Stimulated activated CD4-positive, alpha-beta T cell treated with anti-CD3 and anti-CD28 coated beads, Interleukin-1b, Interleukin-23, amount 100 ng/mL, for 1 hour (primary cell): ENCODE measurements around the gene RABGAP1L.

Experiments
- DNase-seq, 2 donors: peaks; one replicate each; pipeline ENCODE4 v3.0.0-alpha.2; 2020; ENCODE audit warnings: low read depth in 2 of 2

Gene RABGAP1L

GRCh38 chr1:174746024-174746808, 586.9 kb downstream of the RABGAP1L start:
- DNase-seq: no peak

GRCh38 chr1:174747613-174748012, 588.3 kb downstream of the RABGAP1L start:
- no peak for DNase-seq

- no peak for DNase-seq
Observed at GRCh38 chr1:174748586-174748985, 589.3 kb downstream of the RABGAP1L start.

- no peak for DNase-seq
Observed at GRCh38 chr1:174753131-174753530, 593.8 kb downstream of the RABGAP1L start.

- DNase-seq: no peak
Observed at GRCh38 chr1:174761335-174761734, 602.0 kb downstream of the RABGAP1L start.

- DNase-seq: no peak
Observed at GRCh38 chr1:174761901-174762585, 602.7 kb downstream of the RABGAP1L start.

GRCh38 chr1:174764191-174764590, 604.9 kb downstream of the RABGAP1L start:
- DNase-seq: no peak

GRCh38 chr1:174766727-174767126, 607.4 kb downstream of the RABGAP1L start:
- DNase-seq: no peak

GRCh38 chr1:174768516-174768915, 609.2 kb downstream of the RABGAP1L start:
- DNase-seq: no peak

GRCh38 chr1:174768949-174769348, 609.6 kb downstream of the RABGAP1L start:
- no peak for DNase-seq

- no peak for DNase-seq
Observed at GRCh38 chr1:174769961-174770549, 610.7 kb downstream of the RABGAP1L start.

GRCh38 chr1:174775621-174776020, 616.3 kb downstream of the RABGAP1L start:
- no peak for DNase-seq

- no peak for DNase-seq
Observed at GRCh38 chr1:174777262-174777661, 617.9 kb downstream of the RABGAP1L start.

- DNase-seq: no peak
Observed at GRCh38 chr1:174785510-174785909, 626.2 kb downstream of the RABGAP1L start.

- no peak for DNase-seq
Observed at GRCh38 chr1:174786358-174786757, 627.0 kb downstream of the RABGAP1L start.

GRCh38 chr1:174786760-174787159, 627.4 kb downstream of the RABGAP1L start:
- no peak for DNase-seq

- no peak for DNase-seq
Observed at GRCh38 chr1:174788981-174789380, 629.7 kb downstream of the RABGAP1L start.

- DNase-seq: no peak
Observed at GRCh38 chr1:174789399-174789798, 630.1 kb downstream of the RABGAP1L start.

- no peak for DNase-seq
Observed at GRCh38 chr1:174791863-174792262, 632.5 kb downstream of the RABGAP1L start.

- DNase-seq: no peak
Observed at GRCh38 chr1:174794861-174795260, 635.5 kb downstream of the RABGAP1L start.

- DNase-seq: no peak
Observed at GRCh38 chr1:174795806-174796205, 636.5 kb downstream of the RABGAP1L start.

GRCh38 chr1:174797398-174797797, 638.1 kb downstream of the RABGAP1L start:
- no peak for DNase-seq

GRCh38 chr1:174799136-174799479, 639.8 kb downstream of the RABGAP1L start:
- DNase-seq: no peak
